22Rv1 (cell line): ENCODE data around the gene SLFN12.
"Not testable (repeated sequence)": the region's sequence is repeated elsewhere in the genome, so short reads cannot be mapped to it uniquely, and the experiment has no call there.

Experiments used
- CTCF ChIP-seq: fragments of 450-650 bp; IDR thresholded peaks from 2 replicates; pipeline ENCODE4 v1.5.1; 2017; ENCODE audit warnings: mild to moderate bottlenecking
- ZFX ChIP-seq: fragments of 450-650 bp; IDR thresholded peaks from 2 replicates; pipeline ENCODE4 v1.6.1; 2017; ENCODE audit warnings: antibody characterized with exemption, borderline replicate concordance

GRCh38 chr17:35421069-35421468 lies 11.2 kb downstream of the SLFN12 start:
- not testable (repeated sequence) for TF ChIP-seq CTCF, ZFX
